ENCODE measurements around the gene TTC1.
A peak's percentile ranks its signal among the peaks of the same experiment; 100 is the strongest.

Gene TTC1

GRCh38 chr5:160040471-160040835, 31.5 kb downstream of the TTC1 start:
- Histone ChIP-seq H3K27me3 (ENCODE audit: control insufficient read depth, insufficient read depth, low read length) (no peaks in the 10 kb centered on the region), H3K4me1 (ENCODE audit: control insufficient read depth, insufficient read depth, low read length) (peaks cover 3% of the 10 kb centered on the region; the same call in 1 of the 2 replicates), H3K27ac (ENCODE audit: low read length) (no peak overlapping the region), H3K9me3 (ENCODE audit: control insufficient read depth, insufficient read depth, low read length) (no peaks in the 10 kb centered on the region), H3K4me3 (ENCODE audit: low read length) (no peak overlapping the region), H3K36me3 (ENCODE audit: control insufficient read depth, insufficient read depth, low read length) (peaks cover 4% of the 10 kb centered on the region; the same call in 1 of the 2 replicates)
- DNase-seq (ENCODE audit: low read depth, low spot score) = no peak
- no CpG with 5 or more reads among the region's 2 CpGs for WGBS (ENCODE audit: insufficient coverage, insufficient read length)

GRCh38 chr5:160042671-160043070, 33.7 kb downstream of the TTC1 start:
- Histone ChIP-seq H3K36me3 (ENCODE audit: control insufficient read depth, insufficient read depth, low read length) (no peaks in the 10 kb centered on the region; the same call in 1 of the 2 replicates), H3K4me1 (ENCODE audit: control insufficient read depth, insufficient read depth, low read length) (peaks cover 3% of the 10 kb centered on the region; the same call in 1 of the 2 replicates), H3K4me3 (ENCODE audit: low read length) (no peak overlapping the region), H3K9me3 (ENCODE audit: control insufficient read depth, insufficient read depth, low read length) (no peaks in the 10 kb centered on the region), H3K27ac (ENCODE audit: low read length) (no peak overlapping the region), H3K27me3 (ENCODE audit: control insufficient read depth, insufficient read depth, low read length) (no peaks in the 10 kb centered on the region)
- WGBS (ENCODE audit: insufficient coverage, insufficient read length) = no CpG with 5 or more reads among the region's 3 CpGs
- no peak for DNase-seq (ENCODE audit: low read depth, low spot score)

- Histone ChIP-seq H3K4me3 (ENCODE audit: low read length) (no peak overlapping the region), H3K4me1 (ENCODE audit: control insufficient read depth, insufficient read depth, low read length) (peaks cover 3% of the 10 kb centered on the region; the same call in 1 of the 2 replicates), H3K9me3 (ENCODE audit: control insufficient read depth, insufficient read depth, low read length) (no peaks in the 10 kb centered on the region), H3K36me3 (ENCODE audit: control insufficient read depth, insufficient read depth, low read length) (no peaks in the 10 kb centered on the region; the same call in 1 of the 2 replicates), H3K27ac (ENCODE audit: low read length) (no peak overlapping the region), H3K27me3 (ENCODE audit: control insufficient read depth, insufficient read depth, low read length) (no peaks in the 10 kb centered on the region)
- peak; percentile 35 for DNase-seq (ENCODE audit: low read depth, low spot score)
- no CpG with 5 or more reads among the region's 1 CpG for WGBS (ENCODE audit: insufficient coverage, insufficient read length)
Observed at GRCh38 chr5:160044391-160044804, 35.5 kb downstream of the TTC1 start.

GRCh38 chr5:160044967-160045366, 36.0 kb downstream of the TTC1 start:
- peaks cover 3% of the 10 kb centered on the region; the same call in 1 of the 2 replicates for H3K4me1 ChIP-seq (ENCODE audit: control insufficient read depth, insufficient read depth, low read length)
- WGBS (ENCODE audit: insufficient coverage, insufficient read length) = no CpG with 5 or more reads among the region's 3 CpGs
- no peaks in the 10 kb centered on the region for H3K9me3 ChIP-seq (ENCODE audit: control insufficient read depth, insufficient read depth, low read length)
- no peaks in the 10 kb centered on the region for H3K27me3 ChIP-seq (ENCODE audit: control insufficient read depth, insufficient read depth, low read length)
- no peak for DNase-seq (ENCODE audit: low read depth, low spot score)
- no peak overlapping the region for H3K4me3 ChIP-seq (ENCODE audit: low read length)
- no peak overlapping the region for H3K27ac ChIP-seq (ENCODE audit: low read length)
- peaks cover 2% of the 10 kb centered on the region; the same call in 1 of the 2 replicates for H3K36me3 ChIP-seq (ENCODE audit: control insufficient read depth, insufficient read depth, low read length)

- WGBS (ENCODE audit: insufficient coverage, insufficient read length) = no CpG with 5 or more reads among the region's 3 CpGs
- DNase-seq (ENCODE audit: low read depth, low spot score) = no peak
Observed at GRCh38 chr5:160047423-160047822, 38.5 kb downstream of the TTC1 start.

GRCh38 chr5:160048131-160048530, 39.2 kb downstream of the TTC1 start:
- Histone ChIP-seq H3K4me3 (ENCODE audit: low read length) (no peak overlapping the region), H3K27me3 (ENCODE audit: control insufficient read depth, insufficient read depth, low read length) (no peaks in the 10 kb centered on the region), H3K27ac (ENCODE audit: low read length) (no peak overlapping the region), H3K4me1 (ENCODE audit: control insufficient read depth, insufficient read depth, low read length) (peaks cover 2% of the 10 kb centered on the region; the same call in 1 of the 2 replicates), H3K36me3 (ENCODE audit: control insufficient read depth, insufficient read depth, low read length) (peaks cover 2% of the 10 kb centered on the region; the same call in 1 of the 2 replicates), H3K9me3 (ENCODE audit: control insufficient read depth, insufficient read depth, low read length) (no peaks in the 10 kb centered on the region)
- no peak for DNase-seq (ENCODE audit: low read depth, low spot score)
- WGBS (ENCODE audit: insufficient coverage, insufficient read length) = no CpG with 5 or more reads among the region's 9 CpGs

More at GRCh38 chr5:160047423-160047822, 38.5 kb downstream of the TTC1 start:
- H3K9me3 ChIP-seq (ENCODE audit: control insufficient read depth, insufficient read depth, low read length) = no peaks in the 10 kb centered on the region
- H3K4me3 ChIP-seq (ENCODE audit: low read length) = no peak overlapping the region
- peaks cover 3% of the 10 kb centered on the region; the same call in 1 of the 2 replicates for H3K4me1 ChIP-seq (ENCODE audit: control insufficient read depth, insufficient read depth, low read length)
- no peak overlapping the region for H3K27ac ChIP-seq (ENCODE audit: low read length)
- H3K36me3 ChIP-seq (ENCODE audit: control insufficient read depth, insufficient read depth, low read length) = peaks cover 2% of the 10 kb centered on the region; the same call in 1 of the 2 replicates
- no peaks in the 10 kb centered on the region for H3K27me3 ChIP-seq (ENCODE audit: control insufficient read depth, insufficient read depth, low read length)

- H3K27me3 ChIP-seq (ENCODE audit: control insufficient read depth, insufficient read depth, low read length) = no peaks in the 10 kb centered on the region
- peaks cover 2% of the 10 kb centered on the region; the same call in 1 of the 2 replicates for H3K36me3 ChIP-seq (ENCODE audit: control insufficient read depth, insufficient read depth, low read length)
- no peak overlapping the region for H3K27ac ChIP-seq (ENCODE audit: low read length)
- H3K4me1 ChIP-seq (ENCODE audit: control insufficient read depth, insufficient read depth, low read length) = no peaks in the 10 kb centered on the region; the same call in 1 of the 2 replicates
- no peak for DNase-seq (ENCODE audit: low read depth, low spot score)
- WGBS (ENCODE audit: insufficient coverage, insufficient read length) = no CpG with 5 or more reads among the region's 3 CpGs
- no peak overlapping the region for H3K4me3 ChIP-seq (ENCODE audit: low read length)
- H3K9me3 ChIP-seq (ENCODE audit: control insufficient read depth, insufficient read depth, low read length) = no peaks in the 10 kb centered on the region
Observed at GRCh38 chr5:160049099-160049498, 40.2 kb downstream of the TTC1 start.

GRCh38 chr5:160054047-160054446, 45.1 kb downstream of the TTC1 start:
- no peak overlapping the region for H3K27ac ChIP-seq (ENCODE audit: low read length)
- H3K4me3 ChIP-seq (ENCODE audit: low read length) = no peak overlapping the region
- H3K9me3 ChIP-seq (ENCODE audit: control insufficient read depth, insufficient read depth, low read length) = no peaks in the 10 kb centered on the region
- WGBS (ENCODE audit: insufficient coverage, insufficient read length) = no CpG with 5 or more reads among the region's 1 CpG
- no peak for DNase-seq (ENCODE audit: low read depth, low spot score)
- H3K27me3 ChIP-seq (ENCODE audit: control insufficient read depth, insufficient read depth, low read length) = no peaks in the 10 kb centered on the region
- no peaks in the 10 kb centered on the region for H3K4me1 ChIP-seq (ENCODE audit: control insufficient read depth, insufficient read depth, low read length)
- peaks cover 2% of the 10 kb centered on the region; the same call in 1 of the 2 replicates for H3K36me3 ChIP-seq (ENCODE audit: control insufficient read depth, insufficient read depth, low read length)

GRCh38 chr5:160054831-160055230, 45.9 kb downstream of the TTC1 start:
- H3K27ac ChIP-seq (ENCODE audit: low read length) = no peak overlapping the region
- DNase-seq (ENCODE audit: low read depth, low spot score) = no peak
- peaks cover 1% of the 10 kb centered on the region; the same call in 1 of the 2 replicates for H3K36me3 ChIP-seq (ENCODE audit: control insufficient read depth, insufficient read depth, low read length)
- no CpG with 5 or more reads among the region's 2 CpGs for WGBS (ENCODE audit: insufficient coverage, insufficient read length)
- H3K4me1 ChIP-seq (ENCODE audit: control insufficient read depth, insufficient read depth, low read length) = no peaks in the 10 kb centered on the region
- no peak overlapping the region for H3K4me3 ChIP-seq (ENCODE audit: low read length)
- no peaks in the 10 kb centered on the region for H3K27me3 ChIP-seq (ENCODE audit: control insufficient read depth, insufficient read depth, low read length)
- H3K9me3 ChIP-seq (ENCODE audit: control insufficient read depth, insufficient read depth, low read length) = no peaks in the 10 kb centered on the region

- no CpG with 5 or more reads among the region's 4 CpGs for WGBS (ENCODE audit: insufficient coverage, insufficient read length)
- no peaks in the 10 kb centered on the region for H3K27me3 ChIP-seq (ENCODE audit: control insufficient read depth, insufficient read depth, low read length)
- no peak for DNase-seq (ENCODE audit: low read depth, low spot score)
- H3K36me3 ChIP-seq (ENCODE audit: control insufficient read depth, insufficient read depth, low read length) = peaks cover 6% of the 10 kb centered on the region; the same call in 1 of the 2 replicates
- no peak overlapping the region for H3K4me3 ChIP-seq (ENCODE audit: low read length)
- no peak overlapping the region for H3K27ac ChIP-seq (ENCODE audit: low read length)
- no peaks in the 10 kb centered on the region for H3K4me1 ChIP-seq (ENCODE audit: control insufficient read depth, insufficient read depth, low read length)
- no peaks in the 10 kb centered on the region for H3K9me3 ChIP-seq (ENCODE audit: control insufficient read depth, insufficient read depth, low read length)
Observed at GRCh38 chr5:160057256-160057655, 48.3 kb downstream of the TTC1 start.

GRCh38 chr5:160060001-160060400, 51.1 kb downstream of the TTC1 start:
- no CpG with 5 or more reads among the region's 4 CpGs for WGBS (ENCODE audit: insufficient coverage, insufficient read length)
- no peaks in the 10 kb centered on the region for H3K4me1 ChIP-seq (ENCODE audit: control insufficient read depth, insufficient read depth, low read length)
- H3K27me3 ChIP-seq (ENCODE audit: control insufficient read depth, insufficient read depth, low read length) = no peaks in the 10 kb centered on the region
- DNase-seq (ENCODE audit: low read depth, low spot score) = no peak
- H3K9me3 ChIP-seq (ENCODE audit: control insufficient read depth, insufficient read depth, low read length) = no peaks in the 10 kb centered on the region
- no peak overlapping the region for H3K4me3 ChIP-seq (ENCODE audit: low read length)
- H3K36me3 ChIP-seq (ENCODE audit: control insufficient read depth, insufficient read depth, low read length) = peaks cover 6% of the 10 kb centered on the region; the same call in 1 of the 2 replicates
- no peak overlapping the region for H3K27ac ChIP-seq (ENCODE audit: low read length)

All from iPS DF 6.9 (cell line).